ENCODE data around the gene CEP128. TPM values are rescaled to one million over a fixed set of nuclear protein-coding genes. Genes with fewer than 3 reads are reported as not detected.

Gene CEP128
- total and polyA plus RNA-seq, 2 donors from 2014 or later = 0.43 to 9.0 TPM

DNA sequence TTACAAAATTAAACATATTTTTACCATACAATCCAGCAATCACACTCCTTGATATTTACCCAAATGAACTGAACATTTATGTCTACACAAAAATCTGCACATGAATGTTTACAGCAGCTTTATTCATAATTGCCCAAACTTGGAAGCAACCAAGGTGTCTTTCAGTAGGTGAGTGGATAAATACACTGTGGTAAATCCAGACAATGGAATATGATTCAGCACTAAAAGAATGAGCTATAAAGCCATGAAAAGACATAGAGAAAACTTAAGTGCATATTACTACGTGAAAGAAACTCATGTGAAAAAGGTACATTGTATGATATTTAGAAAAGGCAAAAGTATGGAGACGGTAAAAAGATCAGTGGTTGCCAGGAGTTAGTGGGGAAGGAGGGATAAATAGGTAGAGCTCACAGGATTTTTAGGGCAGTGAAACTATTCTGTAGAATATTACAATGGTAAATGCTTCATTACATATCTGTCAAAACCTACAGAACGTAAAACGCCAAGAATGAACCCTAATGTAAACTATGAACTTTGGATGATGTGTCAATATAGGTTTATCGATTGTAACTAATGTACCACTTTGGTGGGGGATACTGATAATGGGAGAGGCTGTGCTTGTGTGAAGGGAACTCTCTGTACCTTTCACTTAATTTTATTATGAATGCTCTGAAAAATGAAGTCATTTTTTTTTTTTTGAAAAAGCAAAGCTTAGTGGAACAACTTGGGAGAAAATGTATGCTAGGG lies 295.7 kb downstream of the CEP128 start:
- intact Hi-C loops (cut with DNase I) = no loop called here
- no peaks in the 10 kb centered on the region for H3K27me3 ChIP-seq (ENCODE audit: control insufficient read depth, insufficient read depth, low read length)
- no peak for FAIRE-seq

GRCh38 chr14:80644826-80645225 lies 296.7 kb downstream of the CEP128 start:
- FAIRE-seq = no peak
- no peak overlapping the region for H3K9ac ChIP-seq (ENCODE audit: low read length in 3 of 3)

More for the DNA sequence above, 295.7 kb downstream of the CEP128 start:
- no peak for DNase-seq
- no peak overlapping the region for H3K9ac ChIP-seq (ENCODE audit: low read length in 3 of 3)
- no peaks in the 10 kb centered on the region for H3K4me1 ChIP-seq (ENCODE audit: control insufficient read depth in 2 of 3, insufficient read depth in 2 of 3, low read depth in 1 of 3, low read length in 3 of 3)
- H3K36me3 ChIP-seq (ENCODE audit: control insufficient read depth in 2 of 3, insufficient read depth in 3 of 3, low read length in 3 of 3) = no peaks in the 10 kb centered on the region
- TF ChIP-seq CTCF (IDR thresholded peaks at IDR 0.05; ENCODE audit: borderline replicate concordance, extremely low read depth, insufficient read depth) = no peak
- H3K27ac ChIP-seq (ENCODE audit: low read depth in 2 of 2, low read length in 2 of 2) = no peak overlapping the region
- H3K4me3 ChIP-seq (ENCODE audit: low read length in 3 of 3) = no peak overlapping the region
- H3K9me3 ChIP-seq (ENCODE audit: control insufficient read depth in 2 of 3, insufficient read depth in 1 of 3, low read length in 3 of 3) = no peaks in the 10 kb centered on the region

DNA sequence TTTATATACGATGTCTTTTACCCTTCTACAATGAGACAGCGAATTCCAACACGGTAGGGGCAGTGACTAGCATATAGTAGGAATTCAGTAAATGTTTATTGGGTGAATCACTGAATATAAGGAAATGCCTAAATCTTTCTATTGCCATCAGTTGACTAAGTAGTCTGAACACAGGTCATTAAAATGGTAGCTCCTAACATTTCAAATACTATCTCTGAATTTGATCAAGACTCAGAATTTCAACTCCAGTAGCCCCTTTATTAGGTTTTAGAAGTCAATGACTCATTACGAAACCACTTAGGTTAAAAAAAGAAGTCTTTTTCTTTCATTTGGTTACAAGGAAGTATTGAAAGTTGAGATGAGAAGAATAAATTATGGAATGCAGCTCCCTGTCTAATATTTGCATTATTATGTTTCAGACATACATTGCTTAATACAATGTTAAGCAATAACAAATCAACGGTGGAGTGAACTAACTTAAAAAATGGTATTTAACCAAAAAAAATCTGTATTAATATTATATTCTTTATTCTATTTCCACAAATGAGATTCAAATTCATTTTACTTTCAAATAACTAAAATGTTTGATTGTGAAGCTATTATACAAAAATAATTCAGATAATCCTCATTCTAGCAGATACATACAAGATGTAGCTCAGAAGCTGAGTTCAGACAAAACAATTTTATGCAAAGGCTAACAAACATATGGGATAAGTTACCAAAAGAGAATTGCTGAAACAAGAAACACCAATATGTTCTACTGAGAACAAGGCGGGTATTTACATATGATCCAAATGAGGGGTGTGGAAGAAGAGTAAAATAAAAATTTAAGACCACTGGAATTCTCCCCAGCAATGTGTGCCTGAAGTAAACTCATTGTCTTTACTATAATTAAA lies 302.7 kb downstream of the CEP128 start:
- FAIRE-seq = peak; percentile 41
- H3K9ac ChIP-seq (ENCODE audit: low read length in 3 of 3) = no peak overlapping the region
- H3K9me3 ChIP-seq (ENCODE audit: control insufficient read depth in 2 of 3, insufficient read depth in 1 of 3, low read length in 3 of 3) = no peaks in the 10 kb centered on the region
- H3K36me3 ChIP-seq (ENCODE audit: control insufficient read depth in 2 of 3, insufficient read depth in 3 of 3, low read length in 3 of 3) = no peaks in the 10 kb centered on the region
- H3K27me3 ChIP-seq (ENCODE audit: control insufficient read depth, insufficient read depth, low read length) = no peaks in the 10 kb centered on the region
- no peak overlapping the region for H3K4me3 ChIP-seq (ENCODE audit: low read length in 3 of 3)
- no peak overlapping the region for H3K27ac ChIP-seq (ENCODE audit: low read depth in 2 of 2, low read length in 2 of 2)
- intact Hi-C loops (cut with DNase I) = no loop called here
- no peaks in the 10 kb centered on the region for H3K4me1 ChIP-seq (ENCODE audit: control insufficient read depth in 2 of 3, insufficient read depth in 2 of 3, low read depth in 1 of 3, low read length in 3 of 3)
- DNase-seq = peak in 1 of 5 donors; percentile 1
- no peak for TF ChIP-seq CTCF (IDR thresholded peaks at IDR 0.05; ENCODE audit: borderline replicate concordance, extremely low read depth, insufficient read depth)

More at GRCh38 chr14:80644826-80645225, 296.7 kb downstream of the CEP128 start:
- Histone ChIP-seq H3K27me3 (ENCODE audit: control insufficient read depth, insufficient read depth, low read length) (no peaks in the 10 kb centered on the region), H3K27ac (ENCODE audit: low read depth in 2 of 2, low read length in 2 of 2) (no peak overlapping the region), H3K9me3 (ENCODE audit: control insufficient read depth in 2 of 3, insufficient read depth in 1 of 3, low read length in 3 of 3) (no peaks in the 10 kb centered on the region), H3K4me1 (ENCODE audit: control insufficient read depth in 2 of 3, insufficient read depth in 2 of 3, low read depth in 1 of 3, low read length in 3 of 3) (no peaks in the 10 kb centered on the region), H3K4me3 (ENCODE audit: low read length in 3 of 3) (no peak overlapping the region), H3K36me3 (ENCODE audit: control insufficient read depth in 2 of 3, insufficient read depth in 3 of 3, low read length in 3 of 3) (no peaks in the 10 kb centered on the region)
- TF ChIP-seq CTCF (IDR thresholded peaks at IDR 0.05; ENCODE audit: borderline replicate concordance, extremely low read depth, insufficient read depth) = no peak
- no peak for DNase-seq
- intact Hi-C loops (cut with DNase I) = no loop called here
